ENCODE results near the gene NDUFB3. TPM values are rescaled to one million over a fixed set of nuclear protein-coding genes. Genes with fewer than 3 reads are reported as not detected.
A peak's percentile ranks its signal among the peaks of the same experiment; 100 is the strongest.
"Not testable (repeated sequence)": the region's sequence is repeated elsewhere in the genome, so short reads cannot be mapped to it uniquely, and the experiment has no call there.

NDUFB3 gene
- polyA plus RNA-seq: 100 to 1,000 TPM in 1 of 2 donors, 10 to 100 TPM in 1; 70.5 to 116 TPM

DNA sequence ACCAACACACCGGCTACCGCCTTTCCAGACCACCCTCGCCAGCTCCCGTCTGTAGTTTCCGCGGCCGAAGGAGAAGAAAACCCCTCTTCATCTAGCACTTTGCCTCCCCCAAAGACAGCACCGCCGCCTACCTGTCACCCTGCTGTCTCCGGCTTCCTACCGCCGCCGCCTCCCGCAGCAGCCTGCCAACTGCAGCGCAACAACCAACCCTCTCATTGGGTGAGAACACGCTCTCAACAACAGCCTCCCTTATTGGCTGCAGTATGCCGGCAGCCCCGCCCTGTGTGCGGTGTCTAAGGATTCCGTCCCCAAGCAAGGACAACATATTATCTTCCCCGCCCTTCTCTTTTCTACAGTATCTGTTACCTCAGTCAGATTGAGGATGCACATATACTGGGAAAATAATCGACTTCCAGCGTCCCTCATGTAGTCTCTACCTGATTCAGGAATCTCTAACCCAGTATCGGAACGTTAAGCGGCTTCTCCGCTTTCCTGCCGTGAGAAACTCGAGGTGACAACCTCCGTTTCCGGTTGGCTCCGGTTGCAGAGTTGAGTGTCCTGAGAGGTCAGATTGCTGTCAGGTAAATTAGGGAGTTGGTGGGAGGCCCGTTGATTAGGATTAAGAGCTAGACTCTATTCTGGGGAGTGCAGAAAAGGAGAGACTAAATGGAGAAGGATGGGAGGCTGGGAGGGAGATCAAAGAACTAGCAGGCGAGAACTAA is at the start of gene NDUFB3, which contains the start of gene HYCC2:
NDUFB3 (plus strand) TSS at position 523 of the 722 bp plus-strand sequence. CDS start 6,882 bp downstream, outside the sequence.
HYCC2 (minus strand) TSS at position 193 of the 722 bp plus-strand sequence. CDS start 47,662 bp downstream, outside the sequence.
- peaks cover 0 to 2% of the 10 kb centered on the region in 2 donors for H3K9me3 ChIP-seq (ENCODE audit: control insufficient read depth in 2 of 2, insufficient read depth in 1 of 2, low read depth in 1 of 2, low read length in 1 of 2)
- peak within 1 kb of the TSS; percentile 89 to 96 for H3K27ac ChIP-seq (ENCODE audit: low read depth in 2 of 2, low read length in 1 of 2)
- H3K36me3 ChIP-seq (ENCODE audit: control insufficient read depth in 2 of 2, insufficient read depth in 2 of 2, low read length in 1 of 2): no peaks in the 10 kb centered on the region
- 0% methylated on average over 34 of the region's 34 CpGs for WGBS, 2 donors
- H3K27me3 ChIP-seq (ENCODE audit: control insufficient read depth in 1 of 2, insufficient read depth in 2 of 2, low read length in 2 of 2): no peaks in the 10 kb centered on the region
- no peaks in the 10 kb centered on the region for H3K4me1 ChIP-seq (ENCODE audit: control insufficient read depth in 2 of 2, insufficient read depth in 2 of 2, low read length in 1 of 2)
- peak within 1 kb of the TSS; percentile 97 for H3K4me3 ChIP-seq (ENCODE audit: low read depth in 1 of 2, low read length in 2 of 2)

DNA sequence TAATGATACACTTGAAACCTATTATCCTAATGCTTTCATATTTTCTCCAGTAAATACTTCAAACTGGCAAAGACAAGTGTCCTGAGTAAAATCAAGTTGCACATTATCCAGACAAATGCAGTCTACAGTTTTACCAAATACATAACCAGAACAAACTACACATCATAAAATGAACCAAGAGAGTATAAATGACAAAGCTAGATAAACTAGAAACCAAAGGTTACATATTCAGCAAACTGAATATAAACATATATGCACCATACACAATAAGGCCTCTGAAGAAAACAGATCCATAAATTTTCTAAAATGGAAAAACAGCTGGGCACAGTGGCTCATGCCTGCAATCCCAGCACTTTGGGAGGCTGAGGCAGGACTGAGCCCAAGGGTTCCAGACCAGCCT is 47.3 kb upstream of the NDUFB3 start:
- Histone ChIP-seq H3K27ac (ENCODE audit: low read depth in 2 of 2, low read length in 1 of 2) (no peak overlapping the region), H3K4me1 (ENCODE audit: control insufficient read depth in 2 of 2, insufficient read depth in 2 of 2, low read length in 1 of 2) (no peaks in the 10 kb centered on the region), H3K9me3 (ENCODE audit: control insufficient read depth in 2 of 2, insufficient read depth in 1 of 2, low read depth in 1 of 2, low read length in 1 of 2) (no peaks in the 10 kb centered on the region), H3K36me3 (ENCODE audit: control insufficient read depth in 2 of 2, insufficient read depth in 2 of 2, low read length in 1 of 2) (no peaks in the 10 kb centered on the region), H3K4me3 (ENCODE audit: low read depth in 1 of 2, low read length in 2 of 2) (no peak overlapping the region), H3K27me3 (ENCODE audit: control insufficient read depth in 1 of 2, insufficient read depth in 2 of 2, low read length in 2 of 2) (no peaks in the 10 kb centered on the region)

DNA sequence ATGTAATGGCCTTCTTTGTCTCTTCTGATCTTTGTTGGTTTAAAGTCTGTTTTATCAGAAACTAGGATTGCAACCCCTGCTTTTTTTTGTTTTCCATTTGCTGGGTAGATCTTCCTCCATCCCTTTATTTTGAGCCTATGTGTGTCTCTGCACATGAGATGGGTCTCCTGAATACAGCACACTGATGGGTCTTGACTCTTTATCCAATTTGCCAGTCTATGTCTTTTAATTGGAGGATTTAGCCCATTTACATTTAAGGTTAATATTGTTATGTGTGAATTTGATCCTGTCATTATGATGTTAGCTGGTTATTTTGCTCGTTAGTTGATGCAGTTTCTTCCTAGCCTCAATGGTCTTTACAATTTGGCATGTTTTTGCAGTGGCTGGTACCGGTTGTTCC is 37.4 kb upstream of the NDUFB3 start:
- H3K27ac ChIP-seq (ENCODE audit: low read depth in 2 of 2, low read length in 1 of 2); H3K4me1 ChIP-seq (ENCODE audit: control insufficient read depth in 2 of 2, insufficient read depth in 2 of 2, low read length in 1 of 2); H3K9me3 ChIP-seq (ENCODE audit: control insufficient read depth in 2 of 2, insufficient read depth in 1 of 2, low read depth in 1 of 2, low read length in 1 of 2); H3K27me3 ChIP-seq (ENCODE audit: control insufficient read depth in 1 of 2, insufficient read depth in 2 of 2, low read length in 2 of 2); H3K4me3 ChIP-seq (ENCODE audit: low read depth in 1 of 2, low read length in 2 of 2); H3K36me3 ChIP-seq (ENCODE audit: control insufficient read depth in 2 of 2, insufficient read depth in 2 of 2, low read length in 1 of 2): not testable (repeated sequence)
- WGBS, 2 donors: 88 to 100% methylated on average over 1 of the region's 2 CpGs

DNA sequence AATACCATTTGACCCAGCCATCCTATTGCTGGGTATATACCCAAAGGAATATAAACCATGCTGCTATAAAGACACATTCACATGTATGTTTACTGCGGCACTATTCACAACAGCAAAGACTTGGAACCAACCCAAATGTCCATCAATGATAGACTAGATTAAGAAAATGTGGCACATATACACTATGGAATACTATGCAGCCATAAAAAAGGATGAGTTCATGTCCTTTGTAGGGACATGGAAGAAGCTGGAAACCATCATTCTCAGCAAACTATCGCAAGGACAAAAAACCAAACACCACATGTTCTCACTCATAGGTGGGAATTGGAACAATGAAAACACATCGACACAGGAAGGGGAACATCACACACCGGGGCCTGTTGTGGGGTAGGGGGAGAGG is 33.4 kb upstream of the NDUFB3 start:
- H3K36me3 ChIP-seq (ENCODE audit: control insufficient read depth in 2 of 2, insufficient read depth in 2 of 2, low read length in 1 of 2); H3K4me1 ChIP-seq (ENCODE audit: control insufficient read depth in 2 of 2, insufficient read depth in 2 of 2, low read length in 1 of 2); H3K27ac ChIP-seq (ENCODE audit: low read depth in 2 of 2, low read length in 1 of 2); H3K27me3 ChIP-seq (ENCODE audit: control insufficient read depth in 1 of 2, insufficient read depth in 2 of 2, low read length in 2 of 2); H3K9me3 ChIP-seq (ENCODE audit: control insufficient read depth in 2 of 2, insufficient read depth in 1 of 2, low read depth in 1 of 2, low read length in 1 of 2); H3K4me3 ChIP-seq (ENCODE audit: low read depth in 1 of 2, low read length in 2 of 2): not testable (repeated sequence)
- WGBS, 2 donors: 98 to 99% methylated on average over 4 of the region's 4 CpGs

GRCh38 chr2:201038855-201039254 is 32.9 kb upstream of the NDUFB3 start:
- Histone ChIP-seq H3K36me3 (ENCODE audit: control insufficient read depth in 2 of 2, insufficient read depth in 2 of 2, low read length in 1 of 2) (peaks cover 0 to 2% of the 10 kb centered on the region in 2 donors), H3K27me3 (ENCODE audit: control insufficient read depth in 1 of 2, insufficient read depth in 2 of 2, low read length in 2 of 2) (no peaks in the 10 kb centered on the region), H3K27ac (ENCODE audit: low read depth in 2 of 2, low read length in 1 of 2) (no peak overlapping the region), H3K4me3 (ENCODE audit: low read depth in 1 of 2, low read length in 2 of 2) (no peak overlapping the region), H3K4me1 (ENCODE audit: control insufficient read depth in 2 of 2, insufficient read depth in 2 of 2, low read length in 1 of 2) (no peaks in the 10 kb centered on the region), H3K9me3 (ENCODE audit: control insufficient read depth in 2 of 2, insufficient read depth in 1 of 2, low read depth in 1 of 2, low read length in 1 of 2) (no peaks in the 10 kb centered on the region)
- 91 to 95% methylated on average over 2 of the region's 2 CpGs for WGBS, 2 donors

DNA sequence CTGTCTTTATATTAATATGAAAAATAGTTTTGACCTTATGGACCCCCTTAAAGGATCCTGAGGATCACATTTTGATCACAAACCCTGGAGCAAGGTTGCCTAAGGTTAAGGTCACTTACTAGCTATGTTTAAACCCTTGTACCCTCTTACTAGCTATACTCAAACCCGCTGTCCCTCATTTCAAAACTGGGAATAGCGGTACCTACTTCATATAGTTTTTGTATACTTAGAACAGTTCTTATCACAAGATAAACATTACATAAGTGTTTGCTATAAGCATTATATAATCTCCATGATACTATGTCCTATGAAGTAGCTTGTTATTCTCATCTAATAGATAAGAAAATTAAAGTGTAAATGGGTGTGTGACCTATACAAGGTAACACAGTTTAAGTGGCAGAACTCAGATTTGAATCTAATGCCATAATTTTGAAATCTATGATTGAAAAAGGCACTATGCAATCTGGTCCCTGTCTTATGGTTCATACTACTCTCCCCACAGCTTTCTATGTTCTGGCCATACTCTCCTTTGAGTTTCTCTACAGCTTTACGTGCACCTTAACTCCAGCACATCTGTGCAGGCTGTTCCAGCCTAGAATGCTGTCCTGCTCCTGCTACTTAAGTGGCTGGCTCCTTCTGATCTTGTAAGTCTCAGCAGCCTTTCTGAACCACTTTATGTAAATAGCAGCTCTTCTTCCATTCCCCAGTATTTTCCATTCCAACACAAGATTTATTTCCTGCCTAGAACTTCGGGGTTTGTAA is 30.8 kb upstream of the NDUFB3 start:
- Histone ChIP-seq H3K9me3 (ENCODE audit: control insufficient read depth in 2 of 2, insufficient read depth in 1 of 2, low read depth in 1 of 2, low read length in 1 of 2) (no peaks in the 10 kb centered on the region), H3K27me3 (ENCODE audit: control insufficient read depth in 1 of 2, insufficient read depth in 2 of 2, low read length in 2 of 2) (no peaks in the 10 kb centered on the region), H3K4me1 (ENCODE audit: control insufficient read depth in 2 of 2, insufficient read depth in 2 of 2, low read length in 1 of 2) (no peaks in the 10 kb centered on the region), H3K36me3 (ENCODE audit: control insufficient read depth in 2 of 2, insufficient read depth in 2 of 2, low read length in 1 of 2) (peaks cover 0 to 2% of the 10 kb centered on the region in 2 donors), H3K27ac (ENCODE audit: low read depth in 2 of 2, low read length in 1 of 2) (no peak overlapping the region), H3K4me3 (ENCODE audit: low read depth in 1 of 2, low read length in 2 of 2) (no peak overlapping the region)
- WGBS, 2 donors: 82 to 89% methylated on average over 4 of the region's 4 CpGs

DNA sequence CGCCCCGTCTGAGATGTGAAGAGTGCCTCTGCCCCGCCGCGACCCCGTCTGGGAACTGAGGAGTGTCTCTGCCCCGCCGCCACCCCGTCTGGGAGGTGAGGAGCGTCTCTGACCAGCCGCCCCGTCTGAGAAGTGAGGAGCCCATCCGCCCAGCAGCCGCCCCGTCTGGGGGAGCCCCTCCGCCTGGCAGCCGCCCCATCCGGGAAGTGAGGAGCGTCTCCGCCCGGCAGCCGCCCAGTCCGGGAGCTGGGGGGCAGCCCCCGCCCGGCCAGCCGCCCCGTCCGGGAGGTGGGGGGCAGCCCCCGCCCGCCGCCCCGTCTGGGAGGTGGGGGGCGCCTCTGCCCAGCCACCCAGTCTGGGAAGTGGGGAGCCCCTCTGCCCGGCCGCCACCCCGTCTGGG is 29.4 kb upstream of the NDUFB3 start:
- WGBS, 2 donors: 97 to 98% methylated on average over 15 to 36 of the region's 36 CpGs
- not testable (repeated sequence) for H3K4me3 ChIP-seq (ENCODE audit: low read depth in 1 of 2, low read length in 2 of 2); H3K9me3 ChIP-seq (ENCODE audit: control insufficient read depth in 2 of 2, insufficient read depth in 1 of 2, low read depth in 1 of 2, low read length in 1 of 2); H3K36me3 ChIP-seq (ENCODE audit: control insufficient read depth in 2 of 2, insufficient read depth in 2 of 2, low read length in 1 of 2); H3K4me1 ChIP-seq (ENCODE audit: control insufficient read depth in 2 of 2, insufficient read depth in 2 of 2, low read length in 1 of 2); H3K27ac ChIP-seq (ENCODE audit: low read depth in 2 of 2, low read length in 1 of 2); H3K27me3 ChIP-seq (ENCODE audit: control insufficient read depth in 1 of 2, insufficient read depth in 2 of 2, low read length in 2 of 2)

DNA sequence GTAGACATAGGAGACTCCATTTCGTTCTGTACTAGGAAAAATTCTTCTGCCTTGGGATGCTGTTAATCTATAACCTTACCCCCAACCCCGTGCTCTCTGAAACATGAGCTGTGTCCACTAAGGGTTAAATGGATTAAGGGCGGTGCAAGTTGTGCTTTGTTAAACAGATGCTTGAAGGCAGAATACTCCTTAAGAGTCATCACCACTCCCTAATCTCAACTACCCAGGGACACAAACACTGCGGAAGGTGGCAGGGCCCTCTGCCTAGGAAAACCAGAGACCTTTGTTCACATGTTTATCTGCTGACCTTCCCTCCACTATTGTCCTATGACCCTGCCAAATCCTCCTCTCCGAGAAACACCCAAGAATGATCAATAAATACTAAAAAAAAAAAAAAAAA is 28.8 kb upstream of the NDUFB3 start:
- H3K4me1 ChIP-seq (ENCODE audit: control insufficient read depth in 2 of 2, insufficient read depth in 2 of 2, low read length in 1 of 2); H3K27ac ChIP-seq (ENCODE audit: low read depth in 2 of 2, low read length in 1 of 2); H3K27me3 ChIP-seq (ENCODE audit: control insufficient read depth in 1 of 2, insufficient read depth in 2 of 2, low read length in 2 of 2); H3K36me3 ChIP-seq (ENCODE audit: control insufficient read depth in 2 of 2, insufficient read depth in 2 of 2, low read length in 1 of 2); H3K9me3 ChIP-seq (ENCODE audit: control insufficient read depth in 2 of 2, insufficient read depth in 1 of 2, low read depth in 1 of 2, low read length in 1 of 2); H3K4me3 ChIP-seq (ENCODE audit: low read depth in 1 of 2, low read length in 2 of 2): not testable (repeated sequence)
- 76 to 85% methylated on average over 5 of the region's 5 CpGs for WGBS, 2 donors

GRCh38 chr2:201046881-201047280 is 24.9 kb upstream of the NDUFB3 start:
- no peak overlapping the region for H3K27ac ChIP-seq (ENCODE audit: low read depth in 2 of 2, low read length in 1 of 2)
- 98 to 99% methylated on average over 2 of the region's 2 CpGs for WGBS, 2 donors
- H3K36me3 ChIP-seq (ENCODE audit: control insufficient read depth in 2 of 2, insufficient read depth in 2 of 2, low read length in 1 of 2): no peaks in the 10 kb centered on the region
- no peaks in the 10 kb centered on the region for H3K27me3 ChIP-seq (ENCODE audit: control insufficient read depth in 1 of 2, insufficient read depth in 2 of 2, low read length in 2 of 2)
- no peak overlapping the region for H3K4me3 ChIP-seq (ENCODE audit: low read depth in 1 of 2, low read length in 2 of 2)
- H3K9me3 ChIP-seq (ENCODE audit: control insufficient read depth in 2 of 2, insufficient read depth in 1 of 2, low read depth in 1 of 2, low read length in 1 of 2): no peaks in the 10 kb centered on the region
- no peaks in the 10 kb centered on the region for H3K4me1 ChIP-seq (ENCODE audit: control insufficient read depth in 2 of 2, insufficient read depth in 2 of 2, low read length in 1 of 2)

DNA sequence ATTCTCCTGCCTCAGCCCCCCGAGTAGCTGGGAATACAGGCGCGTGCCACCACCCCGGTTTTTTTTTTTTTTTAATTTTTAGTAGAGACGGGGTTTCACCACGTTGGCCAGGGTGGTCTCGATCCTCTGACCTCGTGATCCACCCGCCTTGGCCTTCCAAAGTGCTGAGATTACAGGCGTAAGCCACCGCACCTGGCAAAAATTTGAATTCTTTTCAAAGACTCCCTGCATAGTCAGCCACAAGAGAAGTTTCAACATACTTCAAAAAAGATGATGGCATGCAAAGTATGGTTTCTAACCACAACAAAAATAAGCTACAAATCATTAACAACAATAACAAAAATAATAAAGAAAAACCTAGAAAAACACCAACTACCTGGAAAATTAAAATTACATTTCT is 22.3 kb upstream of the NDUFB3 start:
- H3K36me3 ChIP-seq (ENCODE audit: control insufficient read depth in 2 of 2, insufficient read depth in 2 of 2, low read length in 1 of 2): no peaks in the 10 kb centered on the region
- H3K4me1 ChIP-seq (ENCODE audit: control insufficient read depth in 2 of 2, insufficient read depth in 2 of 2, low read length in 1 of 2): no peaks in the 10 kb centered on the region
- no peaks in the 10 kb centered on the region for H3K27me3 ChIP-seq (ENCODE audit: control insufficient read depth in 1 of 2, insufficient read depth in 2 of 2, low read length in 2 of 2)
- WGBS, 2 donors: 98% methylated on average over 11 of the region's 11 CpGs
- no peak overlapping the region for H3K27ac ChIP-seq (ENCODE audit: low read depth in 2 of 2, low read length in 1 of 2)
- H3K4me3 ChIP-seq (ENCODE audit: low read depth in 1 of 2, low read length in 2 of 2): no peak overlapping the region
- H3K9me3 ChIP-seq (ENCODE audit: control insufficient read depth in 2 of 2, insufficient read depth in 1 of 2, low read depth in 1 of 2, low read length in 1 of 2): no peaks in the 10 kb centered on the region
